DND-41 (cell line): ENCODE data around the gene PITHD1.
A peak's percentile ranks its signal among the peaks of the same experiment; 100 is the strongest.
"Not testable (repeated sequence)": the region's sequence is repeated elsewhere in the genome, so short reads cannot be mapped to it uniquely, and the experiment has no call there.

ENCODE experiments used
- ATAC-seq: fragments of 200-7000 bp; cut with Tn5 transposase; 3 replicates; pipeline ENCODE4 v1.9.1; 2021; ENCODE audit warnings: low read depth; ENCODE audit not compliant: insufficient read depth
- DNase-seq: peaks from one replicate; pipeline ENCODE4 v3.0.0-alpha.2; 2020
- H2AFZ ChIP-seq: 2 replicates; pipeline ENCODE4 v1.6.0; 2012; ENCODE audit warnings: low read depth, low read length
- H3K27ac ChIP-seq: 2 replicates; pipeline ENCODE4 v1.5.1; 2012; ENCODE audit warnings: low read length, inconsistent platforms
- H3K27me3 ChIP-seq: fragments of 200-600 bp; sonication (generic); 2 replicates; pipeline ENCODE4 v1.6.0; 2012; ENCODE audit warnings: low read length, mild to moderate bottlenecking, inconsistent platforms; ENCODE audit not compliant: insufficient read depth, poor library complexity
- H3K36me3 ChIP-seq: 2 replicates; pipeline ENCODE4 v1.5.1; 2012; ENCODE audit warnings: low read length, inconsistent platforms; ENCODE audit not compliant: insufficient read depth
- H3K4me1 ChIP-seq: 2 replicates; pipeline ENCODE4 v1.5.1; 2012; ENCODE audit warnings: mild to moderate bottlenecking, low read length; ENCODE audit not compliant: insufficient read depth
- H3K4me2 ChIP-seq: 2 replicates; pipeline ENCODE4 v1.6.0; 2012; ENCODE audit warnings: mild to moderate bottlenecking, moderate library complexity, low read length, inconsistent platforms; ENCODE audit not compliant: insufficient read depth
- H3K4me3 ChIP-seq, 2 experiments: fragments of 200-600 bp in 1 of 2; shearing (Covaris generic) in 1 of 2; 2 replicates each; pipeline ENCODE4 v1.5.1; 2012 to 2016; ENCODE audit warnings: inconsistent platforms in 2 of 2, low read length in 2 of 2, mild to moderate bottlenecking in 2 of 2, low read depth in 1 of 2, moderate library complexity in 1 of 2
- H3K79me2 ChIP-seq: 2 replicates; pipeline ENCODE4 v1.6.0; 2012; ENCODE audit warnings: low read length, inconsistent platforms; ENCODE audit not compliant: insufficient read depth
- H3K9ac ChIP-seq: 2 replicates; pipeline ENCODE4 v1.6.0; 2012; ENCODE audit warnings: low read depth, mild to moderate bottlenecking, inconsistent platforms, low read length, moderate library complexity
- H3K9me3 ChIP-seq: 2 replicates; pipeline ENCODE4 v1.5.1; 2012; ENCODE audit warnings: low read length, moderate library complexity, mild to moderate bottlenecking, inconsistent platforms; ENCODE audit not compliant: insufficient read depth, severe bottlenecking
- H4K20me1 ChIP-seq: 2 replicates; pipeline ENCODE4 v1.6.0; 2012; ENCODE audit warnings: low read length; ENCODE audit not compliant: insufficient read depth
- EZH2 ChIP-seq: IDR thresholded peaks from 3 replicates; pipeline ENCODE4 v1.6.1; 2012; ENCODE audit warnings: borderline replicate concordance, low read depth, mild to moderate bottlenecking, moderate library complexity, low read length, inconsistent platforms; ENCODE audit not compliant: severe bottlenecking
- TF ChIP-seq, protein P1 (sequence below): IDR thresholded peaks from 2 replicates; pipeline ENCODE4 v1.5.1; 2012; ENCODE audit warnings: borderline replicate concordance, low read length, moderate library complexity, mild to moderate bottlenecking; ENCODE audit not compliant: poor library complexity, severe bottlenecking; ENCODE audit errors: extremely low read depth

The PITHD1 gene

GRCh38 chr1:23801876-23802275 is 23.7 kb downstream of the PITHD1 start:
- H3K79me2 ChIP-seq, result peaks cover 9% of the 10 kb centered on the region
- no peaks in the 10 kb centered on the region for H3K9me3 ChIP-seq
- H4K20me1 ChIP-seq, result no peaks in the 10 kb centered on the region
- H3K4me3 ChIP-seq, result peak overlapping the region in 1 of 2 experiments; percentile 93; a peak in 2 of 4 replicates
- H3K27ac ChIP-seq, result no peak overlapping the region
- peaks cover 28% of the 10 kb centered on the region for H3K4me1 ChIP-seq
- H3K27me3 ChIP-seq, result no peaks in the 10 kb centered on the region
- TF ChIP-seq EZH2, result no peak
- TF ChIP-seq, protein P1, sequence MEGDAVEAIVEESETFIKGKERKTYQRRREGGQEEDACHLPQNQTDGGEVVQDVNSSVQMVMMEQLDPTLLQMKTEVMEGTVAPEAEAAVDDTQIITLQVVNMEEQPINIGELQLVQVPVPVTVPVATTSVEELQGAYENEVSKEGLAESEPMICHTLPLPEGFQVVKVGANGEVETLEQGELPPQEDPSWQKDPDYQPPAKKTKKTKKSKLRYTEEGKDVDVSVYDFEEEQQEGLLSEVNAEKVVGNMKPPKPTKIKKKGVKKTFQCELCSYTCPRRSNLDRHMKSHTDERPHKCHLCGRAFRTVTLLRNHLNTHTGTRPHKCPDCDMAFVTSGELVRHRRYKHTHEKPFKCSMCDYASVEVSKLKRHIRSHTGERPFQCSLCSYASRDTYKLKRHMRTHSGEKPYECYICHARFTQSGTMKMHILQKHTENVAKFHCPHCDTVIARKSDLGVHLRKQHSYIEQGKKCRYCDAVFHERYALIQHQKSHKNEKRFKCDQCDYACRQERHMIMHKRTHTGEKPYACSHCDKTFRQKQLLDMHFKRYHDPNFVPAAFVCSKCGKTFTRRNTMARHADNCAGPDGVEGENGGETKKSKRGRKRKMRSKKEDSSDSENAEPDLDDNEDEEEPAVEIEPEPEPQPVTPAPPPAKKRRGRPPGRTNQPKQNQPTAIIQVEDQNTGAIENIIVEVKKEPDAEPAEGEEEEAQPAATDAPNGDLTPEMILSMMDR, result no peak
- no peak overlapping the region for H2AFZ ChIP-seq
- ATAC-seq (no peak), DNase-seq (no peak)
- H3K36me3 ChIP-seq, result peaks cover 19% of the 10 kb centered on the region
- H3K4me2 ChIP-seq, result peak overlapping the region; percentile 89
- H3K9ac ChIP-seq, result peak overlapping the region; percentile 88; the same call in 1 of the 2 replicates

DNA sequence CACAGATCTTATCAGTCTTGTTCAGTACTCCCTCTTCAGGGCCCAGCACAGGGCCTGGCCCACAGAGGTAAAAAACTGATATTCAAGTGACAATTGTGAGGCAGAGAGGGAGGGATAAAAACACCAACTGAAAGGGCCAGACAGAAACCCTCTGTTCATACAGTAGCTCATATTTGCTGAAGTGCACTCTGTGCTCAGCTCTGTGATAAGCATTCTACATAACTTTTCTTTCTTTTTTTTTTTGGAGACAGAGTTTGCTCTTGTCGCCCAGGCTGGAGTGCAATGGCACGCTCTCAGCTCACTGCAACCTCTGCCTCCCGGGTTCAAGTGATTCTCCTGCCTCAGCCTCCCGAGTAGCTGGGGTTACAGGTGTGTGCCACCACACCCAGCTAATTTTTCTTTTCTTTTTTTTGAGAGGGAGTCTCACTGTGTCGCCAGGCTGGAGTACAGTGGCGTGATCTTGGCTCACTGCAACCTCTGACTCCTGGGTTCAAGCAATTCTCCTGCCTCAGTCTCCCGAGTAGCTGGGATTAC is 24.7 kb downstream of the PITHD1 start:
- H3K9ac ChIP-seq, H3K27ac ChIP-seq, ATAC-seq, DNase-seq, H3K4me2 ChIP-seq, H4K20me1 ChIP-seq, H3K9me3 ChIP-seq, H2AFZ ChIP-seq, H3K4me3 ChIP-seq, H3K27me3 ChIP-seq, H3K79me2 ChIP-seq: not testable (repeated sequence)
- Histone ChIP-seq H3K4me1 (peaks cover 28% of the 10 kb centered on the region), H3K36me3 (peaks cover 21% of the 10 kb centered on the region)

GRCh38 chr1:23803674-23804073 is 25.5 kb downstream of the PITHD1 start:
- H3K36me3 ChIP-seq, result peaks cover 19% of the 10 kb centered on the region
- H3K27ac ChIP-seq, result no peak overlapping the region
- no peak overlapping the region for H3K9ac ChIP-seq
- no peak overlapping the region for H3K4me2 ChIP-seq
- no peaks in the 10 kb centered on the region for H4K20me1 ChIP-seq
- ATAC-seq, result no peak
- DNase-seq, result no peak
- no peaks in the 10 kb centered on the region for H3K9me3 ChIP-seq
- no peak overlapping the region for H2AFZ ChIP-seq
- H3K4me3 ChIP-seq, result no peak overlapping the region
- peaks cover 25% of the 10 kb centered on the region for H3K4me1 ChIP-seq
- no peaks in the 10 kb centered on the region for H3K27me3 ChIP-seq
- peaks cover 9% of the 10 kb centered on the region for H3K79me2 ChIP-seq
- no peak for TF ChIP-seq EZH2
- TF ChIP-seq, protein P1, result no peak

- H3K36me3 ChIP-seq, result peaks cover 16% of the 10 kb centered on the region
- no peak overlapping the region for H3K9ac ChIP-seq
- H3K27me3 ChIP-seq, result no peaks in the 10 kb centered on the region
- ATAC-seq (no peak), DNase-seq (no peak)
- no peaks in the 10 kb centered on the region for H4K20me1 ChIP-seq
- no peak overlapping the region for H2AFZ ChIP-seq
- no peak overlapping the region for H3K4me3 ChIP-seq
- peaks cover 9% of the 10 kb centered on the region for H3K79me2 ChIP-seq
- H3K4me2 ChIP-seq, result no peak overlapping the region
- no peak for TF ChIP-seq EZH2
- TF ChIP-seq, protein P1, result peak; percentile 13
- no peak overlapping the region for H3K27ac ChIP-seq
- no peaks in the 10 kb centered on the region for H3K9me3 ChIP-seq
- H3K4me1 ChIP-seq, result peaks cover 18% of the 10 kb centered on the region
Measured at GRCh38 chr1:23804183-23804835, 26.1 kb downstream of the PITHD1 start.
